Tongue (tissue), 2 donors: ENCODE results near the gene FNDC8. TPM values are rescaled to one million over a fixed set of nuclear protein-coding genes. Genes with fewer than 3 reads are reported as not detected.
A peak's percentile ranks its signal among the peaks of the same experiment; 100 is the strongest.
"Not testable (repeated sequence)": the region's sequence is repeated elsewhere in the genome, so short reads cannot be mapped to it uniquely, and the experiment has no call there.

Source experiments
- DNase-seq: peaks from one replicate; pipeline ENCODE4 v3.0.0-alpha.2; 2015
- total RNA-seq: library from RNA; depleted of rRNA; stranded (reverse); fragments of >200 nt; gene quantifications from one replicate; pipeline ENCODE4 v1.2.3, GENCODE V29; 2014

Gene FNDC8
- not detected for total RNA-seq

DNA sequence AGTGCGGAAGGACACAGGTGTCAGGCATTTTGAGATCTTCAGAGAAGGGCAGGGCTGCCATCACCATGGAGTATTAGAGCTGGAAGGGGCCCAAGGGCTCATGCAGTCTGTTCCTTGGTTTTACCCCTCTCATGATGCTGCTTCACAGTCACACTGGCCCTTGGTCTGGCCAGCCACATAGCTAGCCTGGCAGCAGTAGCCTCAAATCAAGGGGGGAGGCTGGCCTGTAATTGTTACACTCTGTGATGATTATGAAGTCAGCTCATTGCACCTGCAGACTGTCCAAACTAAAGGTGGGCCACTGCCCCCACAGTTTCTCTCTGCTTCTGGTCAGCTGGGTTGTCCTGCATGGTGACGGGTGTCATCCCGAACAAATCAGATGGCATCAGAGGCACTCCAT is at the start of gene FNDC8:
Gene FNDC8 (plus strand): TSS at position 301 of the 400 bp plus-strand sequence. CDS start 79 bp downstream, at position 380.
- DNase-seq = no peak

DNA sequence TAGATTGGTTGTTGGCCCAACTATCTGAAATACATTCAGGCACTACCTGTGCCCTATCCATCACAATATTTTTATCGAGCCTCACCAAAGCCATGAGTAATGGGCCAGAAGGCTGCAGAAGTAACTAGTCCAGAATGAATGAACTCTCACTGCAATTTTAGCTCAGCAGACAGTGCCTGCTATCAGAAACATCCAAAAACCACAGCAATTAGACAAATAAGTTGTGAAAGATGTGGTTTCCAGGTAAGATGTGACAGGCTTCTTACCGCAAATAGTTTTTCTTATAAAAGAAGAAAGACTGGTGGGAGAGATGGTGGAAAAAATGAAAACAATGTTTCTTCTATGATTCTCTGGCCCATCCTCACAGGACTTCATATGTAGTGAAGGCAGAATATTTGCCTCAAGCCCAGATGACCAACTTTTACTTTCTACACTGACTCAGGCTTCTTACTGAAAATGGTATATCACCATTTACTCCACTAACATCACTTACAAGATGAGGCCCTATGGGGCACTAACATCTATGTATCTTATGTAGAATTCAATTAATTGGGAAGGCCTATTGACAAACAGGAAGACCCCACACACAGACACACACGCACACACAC is 48.1 kb upstream of the FNDC8 start:
- DNase-seq = no peak

DNA sequence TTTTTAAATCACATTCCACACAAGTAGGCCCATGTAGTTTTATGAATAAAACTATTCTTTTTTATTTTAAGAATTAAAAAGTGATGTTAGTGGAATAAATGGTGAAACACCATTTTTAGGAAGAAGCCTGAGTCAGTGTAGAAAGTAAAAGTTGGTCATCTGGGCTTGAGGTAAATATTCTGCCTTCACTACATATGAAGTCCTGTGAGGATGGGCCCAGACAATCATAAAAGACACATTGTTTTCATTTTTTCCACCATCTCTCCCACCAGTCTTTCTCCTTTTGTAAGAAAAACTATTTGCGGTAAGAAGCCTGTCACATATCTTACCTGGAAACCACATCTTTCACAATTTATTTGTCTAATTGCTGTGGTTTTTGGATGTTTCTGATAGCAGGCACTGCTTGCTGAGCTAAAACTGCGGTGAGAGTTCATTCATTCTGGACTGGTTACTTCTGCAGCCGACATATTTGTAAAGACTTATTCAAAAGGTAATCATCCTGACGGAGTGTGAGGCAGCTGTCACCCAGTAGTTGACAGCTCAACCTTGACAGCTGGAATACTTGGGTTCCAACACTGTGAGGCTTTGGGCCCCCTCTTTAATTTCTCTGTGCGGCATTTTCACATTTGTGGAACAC is 47.3 kb upstream of the FNDC8 start:
- DNase-seq = no peak

DNA sequence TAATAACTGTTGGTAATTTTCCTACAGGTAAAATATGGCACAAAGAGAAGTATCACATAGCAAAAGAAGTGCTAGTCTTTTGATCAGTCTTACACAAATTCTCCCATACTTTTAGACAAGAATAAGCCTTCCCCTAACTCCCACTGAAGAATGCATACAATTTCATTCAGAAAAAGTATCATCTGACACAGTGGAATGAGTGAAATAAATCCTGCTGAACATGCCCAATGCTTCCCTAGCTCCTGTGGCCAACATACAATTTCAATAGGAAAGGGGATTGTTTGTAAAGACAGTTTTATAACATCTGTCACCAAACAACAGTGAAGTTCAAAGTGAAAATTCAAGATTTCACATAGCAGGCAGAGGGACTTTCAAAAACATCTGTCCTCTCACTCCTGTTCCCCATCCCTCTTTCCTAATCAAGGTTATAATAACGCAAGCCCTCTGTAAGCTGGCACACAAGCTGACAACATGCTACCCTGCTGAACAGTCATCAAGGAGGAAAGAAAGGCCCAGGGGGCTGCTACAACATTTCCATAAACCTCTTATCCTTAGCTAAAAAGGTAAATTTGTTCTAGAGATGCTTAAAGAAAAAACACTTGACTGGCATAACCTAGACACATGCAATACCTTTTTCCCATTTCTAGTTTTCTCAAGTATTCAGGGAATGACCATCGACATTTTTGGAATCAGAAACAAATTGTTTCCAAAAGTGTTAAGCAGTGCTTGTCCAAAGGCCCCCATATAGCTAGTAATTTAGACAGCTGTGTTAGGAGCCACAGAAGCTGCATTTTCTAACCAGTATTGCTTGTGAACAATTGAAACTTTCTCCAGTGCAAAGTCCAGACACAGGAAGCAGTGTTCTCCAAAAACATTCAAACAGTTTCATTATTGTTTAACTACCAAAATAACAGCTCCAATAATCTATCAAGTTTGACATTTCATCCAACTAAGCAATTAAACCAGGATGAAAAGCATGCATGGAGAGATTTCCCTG is 46.4 kb upstream of the FNDC8 start:
- peak; percentile 17 for DNase-seq

DNA sequence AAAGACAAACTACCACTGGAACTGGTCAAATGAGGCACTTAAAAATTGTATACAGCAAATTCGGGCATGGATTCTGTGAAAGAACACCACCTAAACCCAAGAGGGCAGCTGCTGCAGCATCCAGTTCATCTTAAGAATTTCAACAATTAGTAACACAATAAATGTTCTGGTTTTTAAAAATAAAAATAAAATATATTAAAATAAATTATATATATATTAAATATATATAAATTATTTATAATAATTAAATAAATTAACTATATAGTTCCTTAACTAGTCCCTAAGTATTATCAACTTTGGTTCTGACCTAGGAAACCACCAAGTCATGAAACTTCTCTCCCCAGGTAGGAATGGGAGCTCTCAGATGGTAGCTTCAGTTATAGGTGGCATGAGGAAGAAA is 44.5 kb upstream of the FNDC8 start:
- DNase-seq = no peak

DNA sequence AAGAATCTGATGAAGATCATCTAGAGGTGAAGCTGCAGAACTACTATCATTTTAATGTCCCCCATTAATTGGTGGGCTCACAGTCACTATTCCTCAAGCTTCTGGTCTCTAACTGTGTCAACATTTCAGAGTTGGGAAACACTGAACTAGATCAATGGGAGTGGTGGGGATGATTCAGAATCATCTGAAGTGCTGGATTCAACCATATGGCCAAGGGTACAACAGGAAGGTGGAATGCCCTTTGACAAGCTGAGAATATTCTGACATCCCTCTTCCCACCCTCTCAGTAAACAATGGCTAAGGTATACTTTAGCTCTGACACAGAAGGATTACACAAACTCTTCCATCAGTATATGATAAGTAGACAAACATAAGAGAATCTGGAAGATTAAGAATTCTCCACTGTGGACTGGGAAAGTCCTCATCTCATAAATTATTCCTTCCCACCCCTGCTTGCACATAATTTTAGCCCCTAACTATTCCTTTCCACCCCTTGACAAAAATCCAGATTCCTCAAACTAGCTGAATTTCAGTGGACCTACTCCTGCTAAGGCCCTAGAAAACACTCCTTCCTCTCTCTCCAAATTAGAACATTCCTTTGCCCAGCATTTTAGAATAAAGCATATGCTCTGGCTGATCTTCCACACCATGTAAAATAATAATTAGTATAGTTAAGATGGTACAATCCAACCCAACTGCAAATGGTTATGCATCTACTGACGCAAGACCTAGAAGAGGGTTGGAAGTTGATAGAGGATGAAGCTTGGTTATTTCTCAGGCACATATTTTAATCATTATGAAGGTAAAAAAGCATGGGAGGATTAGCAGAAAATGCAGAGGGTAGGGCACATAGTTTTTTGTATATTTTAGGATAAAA is 41.6 kb upstream of the FNDC8 start:
- DNase-seq = no peak

DNA sequence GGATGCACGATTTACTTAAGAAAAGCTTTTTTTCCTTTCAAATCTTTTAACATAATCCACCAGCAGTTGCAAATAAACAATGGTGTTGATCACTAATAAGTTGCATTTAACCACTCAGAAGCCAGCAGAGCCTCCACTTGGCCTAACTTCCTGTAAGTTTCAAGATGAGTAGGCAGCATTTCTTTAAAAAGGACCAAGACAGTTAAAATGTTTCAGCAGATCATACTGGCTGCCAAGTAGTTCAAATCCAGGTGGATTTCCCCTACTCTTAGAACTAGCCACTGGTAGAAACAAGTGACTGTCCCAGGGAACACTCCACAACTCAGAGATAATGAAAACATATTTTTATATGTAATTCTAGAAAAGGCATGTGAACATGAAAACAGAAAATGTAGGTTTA is 40.9 kb upstream of the FNDC8 start:
- DNase-seq = no peak

DNA sequence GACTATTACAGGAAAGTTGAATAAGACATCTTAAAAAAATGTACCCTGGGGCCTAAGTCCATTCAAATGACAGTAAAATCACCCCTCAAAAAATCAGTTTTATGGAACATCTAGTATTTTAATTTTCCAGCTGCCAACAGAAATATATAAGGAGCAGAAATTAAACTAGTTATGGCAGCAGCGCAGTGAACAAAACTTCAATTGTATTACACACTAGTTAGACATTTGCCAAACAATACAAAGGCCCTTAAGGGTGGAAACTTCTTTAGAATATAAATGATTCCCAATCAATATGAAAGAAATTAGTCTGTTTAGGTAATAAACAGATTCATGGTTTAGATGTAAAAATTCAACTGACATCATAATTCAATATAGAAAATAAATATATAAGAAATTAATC is 39.8 kb upstream of the FNDC8 start:
- DNase-seq = no peak

DNA sequence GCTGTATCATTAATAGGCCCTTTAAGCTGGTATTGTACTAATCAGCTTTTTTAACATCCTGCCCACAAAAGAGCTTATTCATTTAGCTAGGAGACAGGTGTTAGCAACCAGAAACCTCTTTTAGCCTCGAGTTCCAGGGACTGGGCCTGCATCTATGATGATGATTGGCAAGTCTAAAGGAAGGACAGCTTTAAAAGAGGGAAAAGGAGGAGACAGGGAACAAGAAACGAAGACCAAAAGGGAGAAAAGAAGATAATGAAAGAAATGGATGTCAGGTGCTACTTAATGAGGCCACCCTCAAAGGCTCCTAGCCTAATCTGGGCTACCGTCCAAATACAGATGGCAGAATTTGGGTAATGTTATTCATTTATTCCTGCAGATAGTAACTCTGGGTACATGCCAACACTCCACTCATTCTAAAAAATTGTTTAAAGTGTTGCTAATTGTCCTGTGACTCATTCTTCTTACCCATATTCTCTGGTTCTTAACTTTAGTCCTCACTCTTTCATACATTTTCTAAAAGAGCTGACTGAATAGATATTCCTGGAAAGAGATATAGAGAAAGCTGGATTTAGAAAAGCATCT is 39.2 kb upstream of the FNDC8 start:
- peak; percentile 11 for DNase-seq

DNA sequence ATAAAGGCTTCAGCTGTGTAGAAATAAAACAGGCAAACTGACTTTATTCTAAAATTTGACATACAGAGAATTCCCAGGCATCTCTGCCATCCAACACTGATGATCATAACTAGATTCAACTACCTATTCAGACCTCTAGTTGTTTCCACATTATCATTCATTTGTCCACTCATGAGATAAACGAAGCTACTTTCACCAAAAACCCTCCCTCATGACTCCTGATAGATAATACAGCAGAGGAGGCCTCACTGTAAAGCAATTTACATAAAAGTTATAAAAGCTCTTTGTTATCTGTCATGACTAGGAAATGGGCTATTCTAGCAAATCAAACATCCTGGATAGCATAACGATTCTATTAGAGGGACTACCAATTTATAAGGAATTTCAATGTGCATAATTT is 38.3 kb upstream of the FNDC8 start:
- no peak for DNase-seq

DNA sequence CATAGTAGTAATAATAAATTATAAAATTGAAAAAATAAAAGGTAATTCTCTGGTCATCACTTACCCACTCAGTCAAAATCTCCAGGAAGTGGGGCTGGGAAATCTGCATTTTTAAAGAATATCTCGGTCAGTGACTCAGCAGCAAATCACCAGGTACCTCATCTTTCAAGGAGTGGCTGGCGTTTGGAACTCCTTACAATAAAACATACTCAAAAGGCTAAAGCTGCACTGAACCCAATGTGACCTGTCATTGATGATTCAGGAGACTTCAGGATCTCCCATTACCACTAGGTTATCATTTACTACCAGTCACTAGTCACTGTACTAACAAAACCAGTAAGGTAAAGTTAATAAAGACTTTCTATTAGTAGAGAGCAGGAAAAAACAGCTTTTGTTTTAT is 36.4 kb upstream of the FNDC8 start:
- DNase-seq = no peak

DNA sequence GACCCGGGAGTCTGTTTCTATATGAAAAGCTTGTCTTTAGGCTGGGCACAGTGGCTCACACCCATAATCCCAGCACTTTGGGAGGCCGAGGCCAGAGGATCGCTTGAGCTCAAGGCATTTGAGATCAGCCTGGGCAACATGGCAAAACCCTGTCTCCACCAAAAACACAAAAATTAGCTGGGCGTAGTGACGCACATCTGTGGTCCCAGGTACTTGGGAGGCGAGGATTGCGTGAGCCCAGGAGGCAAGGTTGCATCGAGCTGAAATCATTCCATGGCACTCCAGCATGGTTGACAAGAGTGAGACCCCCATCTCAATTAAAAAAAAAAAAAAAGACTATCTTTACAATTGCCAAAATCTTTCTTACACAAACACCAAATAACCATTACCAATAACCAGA is 35.3 kb upstream of the FNDC8 start:
- DNase-seq = no peak

DNA sequence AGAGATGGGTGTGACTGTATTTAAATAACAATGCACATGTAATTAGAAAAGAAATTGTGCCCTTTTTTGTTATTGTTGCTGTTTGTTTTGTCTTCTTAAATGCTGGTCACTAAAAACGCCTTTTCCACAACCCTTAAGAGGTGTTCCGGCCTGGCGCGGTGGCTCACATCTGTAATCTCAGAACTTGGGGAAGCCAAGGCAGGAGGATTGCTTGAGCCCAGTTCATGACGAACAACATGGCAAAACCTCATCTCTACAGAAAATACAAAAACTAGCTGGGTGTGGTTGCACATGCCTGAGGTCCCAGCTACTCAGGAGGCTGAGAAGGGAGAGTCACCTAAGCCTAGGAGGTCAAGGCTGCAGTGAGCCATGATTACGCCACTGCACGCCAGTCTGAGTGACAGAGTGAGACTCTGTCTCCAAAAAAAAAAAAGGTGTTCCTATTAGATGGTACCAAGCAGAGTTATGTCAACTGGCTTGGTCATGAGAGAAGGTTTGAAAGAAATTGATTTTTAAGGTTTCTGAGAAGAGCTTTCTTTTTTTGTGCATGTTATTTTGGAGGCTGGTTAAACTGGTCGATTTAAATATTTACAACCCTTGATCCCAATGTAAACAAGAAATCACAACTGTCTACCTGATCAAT is 34.4 kb upstream of the FNDC8 start:
- DNase-seq = no peak

DNA sequence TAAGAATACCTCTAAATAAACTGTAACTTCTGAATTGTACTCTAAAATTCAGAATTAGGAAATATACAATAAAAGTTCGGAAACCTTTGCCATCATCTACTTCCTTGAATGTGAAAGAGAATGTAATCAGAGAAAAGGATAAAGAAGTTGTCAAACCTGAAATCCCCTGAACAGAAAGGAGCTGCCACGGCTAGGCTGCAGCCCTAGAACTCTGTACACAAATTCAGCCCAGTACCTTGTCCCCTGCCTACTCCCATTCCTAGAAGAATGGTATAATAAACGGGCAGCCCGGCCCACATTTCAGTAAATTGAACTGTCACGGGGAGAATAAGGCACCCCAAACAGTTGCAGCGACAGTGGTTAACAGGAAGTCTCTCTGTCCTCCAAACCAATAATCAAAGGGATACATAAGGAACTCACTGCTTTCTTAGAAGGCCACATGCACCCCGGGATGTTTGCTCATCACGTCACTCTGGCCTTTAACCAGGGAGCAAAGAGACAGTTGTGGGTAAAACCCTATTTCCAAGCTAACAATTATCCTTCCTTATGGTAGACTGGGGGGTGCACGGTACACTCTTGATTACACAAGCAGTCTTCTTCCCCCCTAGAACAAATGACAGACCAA is 33.6 kb upstream of the FNDC8 start:
- peak; percentile 17 for DNase-seq

DNA sequence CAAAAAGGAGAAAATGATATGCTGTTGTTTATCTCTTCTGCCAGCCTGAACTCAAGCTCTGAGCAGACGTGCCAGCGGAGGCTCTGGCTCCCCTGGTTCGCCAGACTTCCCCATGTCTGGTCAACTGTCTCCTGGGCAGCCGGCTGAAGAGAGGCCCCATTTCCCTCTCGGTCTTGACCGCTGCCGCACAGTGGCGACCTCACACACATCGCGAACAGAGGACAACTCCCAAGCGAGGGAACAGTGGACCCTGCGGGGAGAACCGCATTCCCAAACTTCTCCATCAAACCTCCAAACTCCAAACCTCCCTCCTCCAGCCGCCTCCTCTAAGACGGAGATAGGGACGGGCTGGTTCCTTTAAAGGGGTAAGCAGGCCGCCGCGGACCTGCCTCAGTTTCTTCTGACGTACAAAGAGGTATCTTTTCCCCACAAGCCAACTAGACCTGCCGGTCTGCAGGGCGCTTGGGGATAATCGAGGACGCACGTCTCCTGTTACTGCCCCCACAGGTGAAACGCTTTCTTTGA is 33.0 kb upstream of the FNDC8 start:
- DNase-seq = peak; percentile 56

DNA sequence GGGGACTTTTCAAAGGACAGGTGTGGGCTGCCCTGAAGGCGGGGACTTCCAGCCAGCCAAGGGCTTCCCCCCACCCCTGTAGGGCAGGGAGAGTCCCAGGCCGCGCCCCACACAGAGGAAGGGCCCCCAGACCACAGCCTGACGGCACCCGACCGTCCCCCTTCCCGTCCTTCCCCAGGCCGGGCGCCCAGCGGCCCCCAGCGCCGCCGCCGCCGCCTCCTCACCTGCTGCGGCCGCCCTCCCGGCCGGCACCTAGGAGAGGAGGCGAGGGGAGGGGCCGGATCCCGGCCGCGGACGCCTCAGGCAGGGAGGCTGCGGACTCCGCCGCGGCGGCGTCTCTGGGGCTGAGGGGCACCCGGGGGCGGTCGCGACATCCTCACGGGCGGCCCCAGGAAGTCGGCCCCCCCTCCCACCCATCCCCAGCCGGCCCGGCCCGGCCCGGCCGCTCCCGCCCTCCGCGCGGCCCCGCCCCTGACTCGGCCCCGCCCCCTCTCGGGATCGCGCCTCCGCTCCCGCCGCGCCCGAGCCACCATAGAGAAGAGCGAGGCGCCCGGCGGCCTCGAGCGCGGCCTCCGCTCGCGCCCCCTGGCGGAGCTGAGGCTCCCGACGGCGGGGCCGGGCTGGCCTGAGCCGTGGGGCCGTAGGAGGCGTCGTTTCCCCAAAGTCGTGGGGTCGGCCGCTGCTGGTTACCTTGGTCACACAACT is 32.4 kb upstream of the FNDC8 start:
- DNase-seq = peak; percentile 94

DNA sequence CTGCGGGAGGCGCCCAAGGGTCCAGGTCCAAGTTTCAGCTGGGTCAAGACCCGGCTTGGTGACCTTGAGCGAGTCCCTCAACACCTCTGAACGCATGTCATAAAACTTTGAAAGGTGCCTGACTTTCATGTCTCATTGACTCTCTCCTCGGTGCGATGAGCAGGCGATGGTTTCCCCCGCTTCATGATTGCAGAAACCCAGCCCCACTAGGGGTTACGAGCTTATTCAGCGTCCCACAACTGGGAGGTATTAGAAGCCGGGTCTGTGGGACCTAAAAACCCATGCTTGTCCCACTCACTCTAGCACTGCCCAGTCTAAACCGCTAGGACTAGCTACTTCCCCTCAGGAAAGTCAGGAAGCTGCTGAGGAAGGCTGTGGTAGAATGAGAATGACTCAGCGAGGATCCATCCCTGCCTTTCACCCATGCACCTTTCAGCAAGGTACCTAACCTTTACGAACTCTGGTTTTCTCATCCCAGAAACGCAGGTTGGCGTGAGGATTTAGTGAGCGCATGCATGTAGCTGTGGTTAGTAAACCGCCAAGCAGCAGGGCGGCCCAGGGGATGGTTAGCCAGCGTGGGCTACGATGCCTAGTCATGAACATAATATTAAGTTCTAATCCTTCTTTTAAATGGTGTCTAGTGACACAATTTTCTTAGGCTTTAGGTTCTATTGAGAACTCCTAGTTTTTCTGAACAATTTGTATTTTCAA is 31.7 kb upstream of the FNDC8 start:
- DNase-seq = peak; percentile 12

DNA sequence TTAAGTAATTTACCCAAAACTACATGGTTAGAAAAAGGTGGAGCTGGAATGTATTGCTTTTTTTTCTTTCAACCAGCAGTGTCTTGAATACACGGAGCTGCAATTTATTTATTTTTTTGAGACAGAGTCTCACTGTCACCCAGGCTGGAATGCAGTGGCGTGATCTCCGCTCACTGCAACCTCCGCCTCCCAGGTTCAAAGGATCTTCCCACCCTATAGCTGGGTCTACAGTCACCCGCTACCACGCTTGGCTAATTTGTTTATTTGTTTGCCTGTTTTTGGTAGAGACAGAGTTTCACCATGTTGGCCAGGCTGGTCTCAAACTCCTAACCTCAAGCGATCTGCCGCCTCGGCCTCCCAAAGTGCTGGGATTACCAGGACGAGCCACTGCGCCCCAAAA is 30.7 kb upstream of the FNDC8 start:
- not testable (repeated sequence) for DNase-seq

DNA sequence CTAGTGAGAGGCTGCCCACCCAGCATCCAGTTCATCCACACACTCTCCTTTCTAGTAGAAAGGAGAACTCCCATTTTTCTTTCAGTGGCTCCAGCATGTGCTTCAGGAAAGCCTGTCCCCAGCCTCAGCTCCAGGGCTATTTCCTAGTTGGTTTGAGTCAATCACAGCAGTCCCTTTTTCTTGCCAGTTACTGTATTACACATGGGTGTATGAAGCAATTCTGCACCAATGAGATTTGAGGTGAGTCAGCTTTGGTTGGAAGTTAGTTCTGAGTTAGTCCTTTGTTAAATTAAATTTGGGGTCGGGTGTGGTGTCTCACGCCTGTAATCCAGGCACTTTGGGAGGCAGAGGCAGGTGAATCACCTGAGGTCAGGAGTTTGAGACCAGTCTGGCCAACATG is 26.5 kb upstream of the FNDC8 start:
- no peak for DNase-seq
